ENCODE measurements around the gene TAF1B.

GRCh38 chr2:9951522-9952285, 108.4 kb downstream of the TAF1B start, which contains the start of gene GRHL1:
- TF ChIP-seq EZH2 (IDR thresholded peaks at IDR 0.05; ENCODE audit: low read depth): no peak
- TF ChIP-seq CTCF (conservative IDR thresholded peaks at IDR 0.05): no peak
